Calu3 (cell line): ENCODE data around the gene EP400. TPM values are rescaled to one million over a fixed set of nuclear protein-coding genes. Genes with fewer than 3 reads are reported as not detected.

Source experiments
- BruUV-seq: library from RNA; stranded (reverse); fragments of 400-500 nt; replicated peaks from 2 replicates; lab custom pipeline; 2021; lab: Mats Ljungman, UMichigan
- CTCF ChIA-PET: fragments of 300-600 bp; sonication (Branson Sonifier 250); formaldehyde crosslinking; loops from one replicate; lab custom pipeline; 2022; ENCODE audit warnings: antibody characterized with exemption; lab: Charles Lee
- DNase-seq: peaks from one replicate; pipeline ENCODE4 v3.0.0; 2022
- H3K27ac Mint-ChIP-seq: one replicate; pipeline ENCODE4 v1.8.0; 2022; ENCODE audit warnings: mixed read lengths; ENCODE audit not compliant: unreplicated experiment
- H3K27me3 Mint-ChIP-seq: one replicate; pipeline ENCODE4 v1.8.0; 2022; ENCODE audit warnings: mixed read lengths; ENCODE audit not compliant: unreplicated experiment
- H3K36me3 Mint-ChIP-seq: one replicate; pipeline ENCODE4 v1.8.0; 2022; ENCODE audit warnings: mild to moderate bottlenecking, moderate library complexity, mixed read lengths; ENCODE audit not compliant: insufficient read depth, unreplicated experiment
- H3K4me1 Mint-ChIP-seq: one replicate; pipeline ENCODE4 v1.8.0; 2022; ENCODE audit warnings: mild to moderate bottlenecking, low read depth, mixed read lengths; ENCODE audit not compliant: unreplicated experiment
- H3K4me3 Mint-ChIP-seq: one replicate; pipeline ENCODE4 v1.8.0; 2022; ENCODE audit warnings: mild to moderate bottlenecking, low read depth, moderate library complexity, mixed read lengths; ENCODE audit not compliant: unreplicated experiment
- H3K9me3 Mint-ChIP-seq: one replicate; pipeline ENCODE4 v1.8.0; 2022; ENCODE audit warnings: low read depth, mixed read lengths; ENCODE audit not compliant: unreplicated experiment
- CTCF ChIP-seq: fragments of 200-600 bp; IDR thresholded peaks from one replicate; pipeline ENCODE4 v1.8.0; 2022; ENCODE audit warnings: antibody characterized with exemption; ENCODE audit not compliant: unreplicated experiment
- intact Hi-C: fragments of 100-400 bp; cut with micrococcal nuclease; formaldehyde crosslinking; loops from one replicate; pipeline ENCODE4 v1.10.0; 2022; ENCODE audit not compliant: unreplicated experiment
- total RNA-seq: library from RNA; stranded (reverse); gene quantifications from 2 replicates; pipeline ENCODE4 v1.2.3, GENCODE V29; 2022

The EP400 gene
- total RNA-seq, 1 experiment from 2014 or later, result 88.7 TPM

GRCh38 chr12:132125736-132126135 is 176.0 kb downstream of the EP400 start:
- Mint-ChIP-seq H3K9me3 (peaks cover 8% of the 10 kb centered on the region), H3K4me3 (no peak overlapping the region), H3K36me3 (peaks cover 52% of the 10 kb centered on the region), H3K4me1 (no peaks in the 10 kb centered on the region), H3K27me3 (no peaks in the 10 kb centered on the region), H3K27ac (no peak overlapping the region)
- no peak for TF ChIP-seq CTCF
- CTCF ChIA-PET, result no interaction called here
- no peak for DNase-seq
- intact Hi-C loops, result no loop called here
- BruUV-seq, result no TSS peak

GRCh38 chr12:132127041-132127440 is 177.3 kb downstream of the EP400 start:
- H3K9me3 Mint-ChIP-seq, result peaks cover 8% of the 10 kb centered on the region
- no peaks in the 10 kb centered on the region for H3K27me3 Mint-ChIP-seq
- no peak overlapping the region for H3K27ac Mint-ChIP-seq
- intact Hi-C loops, result no loop called here
- DNase-seq, result no peak
- no peak for TF ChIP-seq CTCF
- no TSS peak for BruUV-seq
- CTCF ChIA-PET, result no interaction called here
- H3K4me3 Mint-ChIP-seq, result no peak overlapping the region
- peaks cover 43% of the 10 kb centered on the region for H3K36me3 Mint-ChIP-seq
- no peaks in the 10 kb centered on the region for H3K4me1 Mint-ChIP-seq

- Mint-ChIP-seq H3K4me1 (no peaks in the 10 kb centered on the region), H3K9me3 (peaks cover 7% of the 10 kb centered on the region), H3K4me3 (no peak overlapping the region), H3K27ac (no peak overlapping the region), H3K36me3 (peaks cover 46% of the 10 kb centered on the region), H3K27me3 (no peaks in the 10 kb centered on the region)
- no peak for TF ChIP-seq CTCF
- CTCF ChIA-PET, result no interaction called here
- intact Hi-C loops, result no loop called here
- DNase-seq, result no peak
- no TSS peak for BruUV-seq
These were observed 179.3 kb downstream of the EP400 start for GRCh38 chr12:132129007-132129406.

- no TSS peak for BruUV-seq
- TF ChIP-seq CTCF, result no peak
- Mint-ChIP-seq H3K36me3 (peaks cover 42% of the 10 kb centered on the region), H3K9me3 (peaks cover 3% of the 10 kb centered on the region), H3K4me1 (no peaks in the 10 kb centered on the region), H3K27me3 (no peaks in the 10 kb centered on the region), H3K27ac (no peak overlapping the region), H3K4me3 (no peak overlapping the region)
- intact Hi-C loops, result no loop called here
- CTCF ChIA-PET, result no interaction called here
- no peak for DNase-seq
These were observed 180.9 kb downstream of the EP400 start for GRCh38 chr12:132130690-132131089.

Other genes with a start within 250 kb of the EP400 start
- 68.4 and 74.2 TPM in 2 replicates for gene SFSWAP, start 238.9 kb upstream of the EP400 start, total RNA-seq
- 0.61 and 1.4 TPM in 2 replicates for gene MMP17, start 121.5 kb upstream of the EP400 start, total RNA-seq
- gene ULK1, start 55.3 kb upstream of the EP400 start, total RNA-seq, result 48.7 and 48.9 TPM in 2 replicates
- 81.3 and 95.5 TPM in 2 replicates for gene PUS1, start 20.7 kb upstream of the EP400 start, total RNA-seq
- gene DDX51, start 194.4 kb downstream of the EP400 start, total RNA-seq, result 46.3 and 48.0 TPM in 2 replicates
- gene NOC4L, start 194.5 kb downstream of the EP400 start, total RNA-seq, result 62.5 and 67.3 TPM in 2 replicates